Right kidney (tissue), 9 donors: ENCODE results near the gene KDM4E.
"Not testable (repeated sequence)": the region's sequence is repeated elsewhere in the genome, so short reads cannot be mapped to it uniquely, and the experiment has no call there.

Experiments used
- DNase-seq: peaks from one replicate; pipeline ENCODE4 v3.0.0-alpha.2; 2016
- long read RNA-seq, 8 donors: transcript quantifications; one replicate each; lab custom pipeline, GENCODE V29; 2026

KDM4E gene
- long read RNA-seq, donor 1, result 0 reads
- long read RNA-seq, donor 2, result 0 reads
- long read RNA-seq, donor 3, partial matches to known transcripts, result 0 of 1 reads
- long read RNA-seq, donor 3, other reads (novel, unspliced or antisense), result 0 of 1 reads
- long read RNA-seq, donor 4, partial matches to known transcripts, result 0 of 1 reads
- long read RNA-seq, donor 4, other reads (novel, unspliced or antisense), result 0 of 1 reads
- long read RNA-seq, donor 5, result 0 reads
- long read RNA-seq, donor 6, result 0 reads
- long read RNA-seq, donor 7, result 0 reads
- long read RNA-seq, donor 8, partial matches to known transcripts, result 0 of 1 reads
- long read RNA-seq, donor 8, other reads (novel, unspliced or antisense), result 0 of 1 reads

DNA sequence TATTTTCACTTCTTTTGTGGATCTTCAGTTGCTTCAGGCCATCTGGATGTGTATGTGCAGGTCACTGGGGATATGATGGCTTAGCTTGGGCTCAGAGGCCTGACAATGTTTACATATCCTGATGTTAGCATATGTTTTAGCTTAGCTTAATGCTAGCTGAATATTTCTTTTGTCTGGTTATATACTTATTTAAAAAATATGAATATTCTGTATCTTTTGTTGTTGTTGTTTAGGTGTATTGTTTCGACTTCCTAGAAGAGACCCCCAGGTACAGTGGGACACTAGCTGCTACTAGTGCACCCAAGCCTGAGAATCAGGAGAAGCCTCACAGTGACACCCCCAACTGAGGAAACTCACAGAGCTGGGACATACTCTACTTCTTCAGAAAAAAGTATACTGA lies at the start of gene KDM4E:
Gene KDM4E (plus strand): TSS at position 301 of the 400 bp plus-strand sequence. CDS start 300 bp downstream, outside the sequence.
- no peak for DNase-seq

DNA sequence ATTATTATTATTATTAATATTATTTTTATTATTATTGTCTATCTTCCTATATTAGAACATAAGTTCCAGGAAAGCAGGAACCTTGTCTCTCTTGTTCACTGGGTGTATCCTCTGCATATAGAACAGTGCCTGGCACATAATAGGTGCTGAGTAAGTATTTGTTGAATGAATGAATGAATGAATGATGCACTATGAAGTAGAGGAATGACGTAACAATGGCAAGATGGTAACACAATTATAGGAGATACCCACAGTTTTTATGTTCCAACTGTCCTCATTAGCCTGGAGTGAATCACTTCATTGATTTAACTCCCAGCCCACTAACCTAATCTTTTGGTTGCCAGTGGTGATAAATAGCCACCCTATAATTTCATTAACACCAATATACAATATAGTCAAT lies 49.5 kb upstream of the KDM4E start:
- DNase-seq, result no peak

DNA sequence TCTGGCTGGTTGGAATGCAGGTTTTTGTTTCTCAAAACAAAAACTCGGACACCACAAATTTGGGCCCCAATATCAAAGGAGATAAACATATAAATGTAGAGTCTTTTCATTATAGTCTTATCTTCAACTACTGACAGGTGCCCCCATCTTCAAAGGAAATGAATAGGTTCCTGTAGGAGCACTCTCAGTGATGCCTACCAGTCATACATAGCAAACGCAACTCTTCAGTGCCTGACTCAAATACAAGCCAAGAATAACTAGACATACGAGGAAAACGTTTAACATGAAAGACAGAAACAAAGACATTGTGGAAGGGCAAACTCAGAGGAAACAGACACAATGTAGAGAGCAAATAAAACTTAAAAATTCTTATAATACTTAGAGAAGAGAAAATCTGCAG lies 37.7 kb upstream of the KDM4E start:
- DNase-seq, result no peak

DNA sequence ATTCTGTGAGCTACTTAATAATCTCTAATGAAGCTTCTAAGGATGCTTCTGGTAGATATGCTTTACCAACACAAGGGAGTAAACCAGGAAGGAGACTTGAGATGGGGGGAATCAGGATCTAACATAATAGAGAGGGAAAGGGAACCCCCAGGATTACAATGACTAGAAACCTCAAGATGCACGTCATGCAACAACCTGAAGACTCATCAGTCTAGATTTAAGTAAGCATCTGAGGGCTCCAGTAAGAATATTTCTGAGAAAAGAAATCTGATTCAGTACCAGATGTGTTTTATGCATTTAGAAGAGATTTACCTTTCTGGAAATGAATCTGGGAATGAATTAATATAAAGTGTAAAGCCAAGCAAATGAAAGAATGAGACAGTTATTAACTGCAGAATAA lies 36.3 kb upstream of the KDM4E start:
- DNase-seq, result no peak

DNA sequence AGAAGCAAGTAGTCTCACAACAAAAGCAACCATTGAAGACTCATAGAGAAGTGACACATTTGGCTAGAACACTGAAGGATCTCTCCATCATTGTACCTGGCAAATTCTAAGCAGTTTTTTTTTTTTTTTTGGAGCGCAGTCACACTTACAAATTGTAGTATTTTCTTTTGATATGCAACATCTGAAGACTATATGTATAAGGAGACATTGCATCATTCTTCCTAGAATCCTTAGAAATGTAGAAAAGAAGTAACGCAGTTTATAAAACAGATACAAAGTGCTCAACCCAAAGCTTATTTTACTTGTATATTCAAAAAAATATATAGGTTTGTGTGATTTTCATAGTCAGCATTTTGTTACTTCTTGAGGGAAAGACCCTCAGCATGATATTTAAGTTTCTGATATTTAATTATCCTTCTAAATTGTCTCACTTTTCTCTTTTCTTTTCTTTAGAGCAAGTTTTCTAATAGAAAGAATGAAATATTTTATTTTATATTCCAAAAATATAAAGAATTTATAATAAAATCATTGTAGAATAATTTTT lies 31.6 kb upstream of the KDM4E start:
- no peak for DNase-seq

DNA sequence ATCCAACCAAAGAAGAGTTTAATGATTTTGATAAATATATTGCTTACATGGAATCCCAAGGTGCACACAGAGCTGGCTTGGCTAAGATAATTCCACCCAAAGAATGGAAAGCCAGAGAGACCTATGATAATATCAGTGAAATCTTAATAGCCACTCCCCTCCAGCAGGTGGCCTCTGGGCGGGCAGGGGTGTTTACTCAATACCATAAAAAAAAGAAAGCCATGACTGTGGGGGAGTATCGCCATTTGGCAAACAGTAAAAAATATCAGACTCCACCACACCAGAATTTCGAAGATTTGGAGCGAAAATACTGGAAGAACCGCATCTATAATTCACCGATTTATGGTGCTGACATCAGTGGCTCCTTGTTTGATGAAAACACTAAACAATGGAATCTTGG lies 27.6 kb upstream of the KDM4E start:
- no peak for DNase-seq

DNA sequence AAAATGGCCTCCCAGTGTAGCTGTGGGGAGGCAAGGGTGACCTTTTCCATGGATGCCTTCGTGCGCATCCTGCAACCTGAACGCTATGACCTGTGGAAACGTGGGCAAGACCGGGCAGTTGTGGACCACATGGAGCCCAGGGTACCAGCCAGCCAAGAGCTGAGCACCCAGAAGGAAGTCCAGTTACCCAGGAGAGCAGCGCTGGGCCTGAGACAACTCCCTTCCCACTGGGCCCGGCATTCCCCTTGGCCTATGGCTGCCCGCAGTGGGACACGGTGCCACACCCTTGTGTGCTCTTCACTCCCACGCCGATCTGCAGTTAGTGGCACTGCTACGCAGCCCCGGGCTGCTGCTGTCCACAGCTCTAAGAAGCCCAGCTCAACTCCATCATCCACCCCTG lies 26.8 kb upstream of the KDM4E start:
- no peak for DNase-seq

DNA sequence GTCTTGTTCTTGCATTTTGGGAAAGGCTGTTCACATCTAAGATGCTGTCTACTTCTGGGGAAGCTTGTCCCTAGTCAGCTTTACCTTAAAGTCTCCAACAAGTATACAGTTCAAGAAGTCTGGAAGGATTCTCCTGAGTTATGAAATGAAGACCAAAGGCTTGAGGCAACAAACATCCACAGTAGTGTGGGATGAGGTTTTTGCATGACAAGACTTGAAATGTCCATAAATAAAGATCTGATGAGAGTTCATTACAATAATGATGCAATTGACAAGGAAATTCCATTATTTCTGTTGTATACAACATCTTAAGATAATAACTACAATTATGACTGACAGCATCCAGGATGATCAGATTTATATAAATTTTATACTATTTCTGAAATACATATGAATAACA lies 21.3 kb upstream of the KDM4E start:
- DNase-seq, result no peak

DNA sequence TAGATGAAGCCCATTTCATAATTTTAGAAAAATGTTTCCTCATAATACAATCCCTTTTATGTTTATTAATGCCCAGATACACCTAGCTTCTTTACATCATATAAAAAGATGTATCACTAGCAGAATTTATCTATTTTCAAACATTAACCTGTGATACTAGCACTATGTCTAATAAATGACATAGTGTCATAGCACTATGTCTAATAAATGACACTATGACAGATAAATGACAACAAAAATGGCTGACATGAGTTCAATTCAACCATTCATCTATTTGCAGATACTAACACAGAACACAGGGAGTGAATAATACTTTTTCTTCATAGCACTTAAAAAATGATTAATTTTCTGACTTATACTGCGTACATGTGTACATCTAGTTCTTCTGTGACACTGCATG lies 19.4 kb upstream of the KDM4E start:
- DNase-seq, result no peak

DNA sequence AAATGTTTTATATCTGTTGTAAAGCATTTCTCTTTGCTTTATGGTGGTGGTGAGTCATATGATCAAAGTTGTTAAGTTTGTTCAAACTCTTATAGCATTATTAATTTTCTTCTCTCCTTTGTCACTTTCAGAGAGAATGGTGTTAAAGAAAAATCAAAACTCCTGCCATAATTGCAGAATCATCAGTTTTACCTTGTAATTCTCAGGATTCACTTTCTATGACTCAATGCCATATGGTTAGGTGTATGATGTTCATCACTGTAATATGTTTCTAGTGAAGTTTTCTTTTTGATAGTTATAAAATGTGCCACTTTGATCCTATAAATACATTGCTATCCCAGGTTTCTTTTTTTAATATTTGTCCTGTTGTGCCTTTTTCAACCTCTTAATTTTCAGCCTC lies 13.7 kb upstream of the KDM4E start:
- no peak for DNase-seq

DNA sequence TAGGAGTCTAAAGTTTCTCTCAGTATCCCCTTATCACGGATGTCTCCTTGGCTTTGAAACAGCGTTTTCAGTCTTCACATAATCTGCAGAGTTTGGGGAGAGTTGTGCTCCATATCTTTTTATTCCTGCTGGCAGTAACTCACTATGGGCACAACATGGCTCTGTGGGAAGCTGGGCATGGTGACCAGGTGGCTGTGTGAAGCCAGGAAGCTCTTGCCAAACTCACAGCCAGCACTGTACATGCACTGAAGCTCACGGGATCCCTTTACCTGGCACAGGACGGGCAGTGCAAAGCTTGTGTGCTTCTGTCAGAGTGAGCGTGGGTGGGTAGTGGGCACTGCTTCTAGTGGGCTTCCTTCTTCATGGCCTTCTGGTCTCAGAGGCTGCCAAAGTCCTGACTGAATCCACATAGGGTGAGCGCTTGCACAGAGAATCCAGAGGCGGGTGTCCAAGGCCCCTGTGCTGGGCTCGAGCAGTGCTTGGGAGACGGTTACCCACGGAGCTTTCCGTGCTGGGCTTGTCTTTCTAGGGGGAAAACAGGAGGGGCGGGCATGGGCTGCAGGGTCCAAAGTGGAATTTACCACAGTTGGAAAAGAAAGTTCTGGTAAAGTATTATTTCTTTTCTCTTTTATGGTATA lies 10.8 kb upstream of the KDM4E start:
- no peak for DNase-seq

DNA sequence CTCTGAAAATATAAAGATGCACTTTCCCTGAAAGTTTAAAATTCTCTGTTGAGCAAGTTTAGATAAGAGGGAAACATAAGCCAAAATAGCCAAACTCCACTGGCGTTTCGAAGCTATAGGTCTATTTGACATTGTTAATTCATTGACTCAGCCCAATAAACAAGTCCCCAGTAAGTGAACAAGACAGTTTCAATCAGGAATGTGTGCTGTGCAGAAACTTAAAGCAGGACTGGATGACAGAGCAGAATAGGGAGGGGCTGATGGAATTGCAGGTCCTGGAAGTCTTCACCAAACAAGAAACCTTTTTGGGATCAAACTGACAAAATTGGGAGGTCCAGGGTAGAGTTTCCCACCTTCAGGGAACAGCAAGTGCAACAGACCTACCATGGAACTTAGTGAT lies 8.9 kb upstream of the KDM4E start:
- no peak for DNase-seq

DNA sequence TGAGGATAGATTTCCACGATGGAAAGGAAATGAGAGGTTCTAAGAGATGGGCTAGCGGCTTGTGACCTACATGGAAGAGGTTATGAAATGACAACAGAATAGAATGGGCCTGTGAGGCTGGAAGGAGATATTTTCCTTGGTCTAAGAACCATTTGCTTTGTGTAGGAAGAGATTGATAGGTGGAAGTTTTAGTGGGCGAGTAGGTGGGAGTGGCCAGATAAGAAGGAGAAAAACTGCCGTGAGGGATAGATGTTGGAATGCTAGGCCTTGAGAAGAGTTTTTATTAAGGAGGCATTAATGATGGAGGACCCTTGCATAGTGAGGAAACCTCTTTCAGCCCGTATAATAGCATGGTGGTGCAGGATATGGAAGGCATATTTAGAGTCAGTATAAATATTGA lies 3.6 kb upstream of the KDM4E start:
- not testable (repeated sequence) for DNase-seq

DNA sequence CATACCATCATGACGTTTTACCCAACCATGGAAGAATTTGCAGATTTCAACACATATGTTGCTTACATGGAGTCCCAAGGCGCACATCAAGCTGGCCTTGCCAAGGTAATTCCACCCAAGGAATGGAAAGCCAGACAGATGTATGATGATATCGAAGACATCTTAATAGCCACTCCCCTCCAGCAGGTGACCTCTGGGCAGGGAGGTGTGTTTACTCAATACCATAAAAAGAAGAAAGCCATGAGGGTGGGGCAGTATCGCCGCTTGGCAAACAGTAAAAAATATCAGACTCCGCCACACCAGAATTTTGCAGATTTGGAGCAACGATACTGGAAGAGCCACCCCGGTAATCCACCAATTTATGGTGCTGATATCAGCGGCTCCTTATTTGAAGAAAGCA lies 536 bp downstream of the KDM4E start:
- not testable (repeated sequence) for DNase-seq

DNA sequence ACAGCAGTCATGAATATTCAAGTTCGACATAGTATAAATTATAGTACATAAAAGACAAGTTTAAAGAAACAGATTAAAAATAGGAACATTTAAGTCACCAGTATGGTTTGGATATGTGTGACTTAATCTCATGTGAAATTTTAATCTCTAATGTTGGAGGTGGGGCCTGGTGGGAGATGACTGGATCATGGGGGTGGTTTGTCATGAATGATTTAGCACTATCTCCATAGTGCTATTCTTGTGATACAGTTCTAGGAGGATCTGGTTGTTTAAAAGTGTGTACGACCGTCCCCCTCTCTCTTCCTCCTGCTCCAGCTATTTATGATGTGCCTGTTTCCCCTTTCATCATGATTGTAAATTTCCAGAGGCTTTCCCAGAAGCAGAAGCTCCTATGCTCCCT lies 3.3 kb downstream of the KDM4E start:
- no peak for DNase-seq

DNA sequence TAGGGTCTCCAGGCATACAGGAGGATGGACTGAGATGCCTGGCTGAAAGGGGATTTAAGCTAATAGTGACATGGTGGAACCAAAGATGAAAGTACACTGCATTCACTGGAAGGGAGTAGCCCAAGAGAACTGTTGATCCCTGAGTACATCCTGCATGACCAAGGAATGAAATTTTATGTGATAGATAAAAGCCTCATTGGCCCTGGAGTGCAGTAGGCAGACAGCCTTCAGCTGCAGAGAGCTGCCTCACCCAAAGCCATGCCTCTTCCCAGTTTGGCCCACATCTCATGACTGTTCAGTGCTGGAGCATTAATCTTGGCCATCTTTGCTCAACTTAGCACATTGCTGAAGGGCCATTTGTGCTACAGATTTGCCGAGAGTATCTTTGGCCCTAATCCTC lies 8.0 kb downstream of the KDM4E start:
- DNase-seq, result no peak

DNA sequence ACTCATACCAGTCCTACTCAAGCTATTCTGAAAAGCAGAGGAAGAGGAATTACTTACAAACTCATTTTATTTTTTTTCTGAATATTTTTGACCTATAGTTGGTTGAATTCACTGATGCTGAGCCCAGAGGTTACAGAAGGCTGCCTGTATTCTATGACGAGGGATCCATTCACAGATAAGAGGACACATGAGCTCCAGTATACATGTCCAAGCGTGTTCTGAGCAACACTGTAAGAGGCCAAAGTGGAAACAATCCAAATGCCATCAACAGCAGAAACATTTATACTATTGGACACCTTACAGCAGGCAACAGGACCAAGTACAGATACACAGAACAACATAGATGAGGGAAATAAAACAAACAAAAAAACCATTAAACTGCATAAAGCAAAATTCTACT lies 10.3 kb downstream of the KDM4E start:
- DNase-seq, result no peak

DNA sequence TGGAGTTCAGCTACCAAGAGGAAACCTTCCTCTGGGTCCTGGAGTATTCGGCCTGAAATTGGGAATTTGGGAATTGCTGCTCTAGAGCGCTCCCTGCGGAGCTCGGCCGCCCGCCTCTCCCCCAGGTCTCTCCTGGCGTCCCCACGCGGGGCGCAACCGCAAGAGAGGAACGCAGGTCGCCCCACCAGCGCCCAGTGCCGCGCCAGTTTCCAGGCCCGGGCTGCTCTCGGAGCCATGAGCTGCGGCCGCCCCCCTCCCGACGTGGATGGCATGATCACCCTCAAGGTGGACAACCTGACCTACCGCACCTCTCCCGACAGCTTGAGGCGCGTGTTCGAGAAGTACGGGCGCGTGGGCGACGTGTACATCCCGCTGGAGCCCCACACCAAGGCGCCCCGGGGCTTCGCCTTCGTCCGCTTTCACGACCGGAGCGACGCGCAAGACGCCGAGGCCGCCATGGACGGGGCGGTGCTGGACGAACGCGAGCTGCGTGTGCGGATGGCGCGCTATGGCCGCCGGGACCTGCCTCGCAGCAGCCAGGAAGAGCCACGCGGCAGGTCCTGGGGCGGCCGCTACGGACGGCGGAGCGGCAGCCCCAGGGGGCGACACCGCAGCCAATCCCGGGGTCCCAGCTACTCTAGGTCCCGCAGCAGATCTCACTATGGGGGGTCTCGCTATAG lies 12.4 kb downstream of the KDM4E start:
- DNase-seq, result peak; percentile 65

DNA sequence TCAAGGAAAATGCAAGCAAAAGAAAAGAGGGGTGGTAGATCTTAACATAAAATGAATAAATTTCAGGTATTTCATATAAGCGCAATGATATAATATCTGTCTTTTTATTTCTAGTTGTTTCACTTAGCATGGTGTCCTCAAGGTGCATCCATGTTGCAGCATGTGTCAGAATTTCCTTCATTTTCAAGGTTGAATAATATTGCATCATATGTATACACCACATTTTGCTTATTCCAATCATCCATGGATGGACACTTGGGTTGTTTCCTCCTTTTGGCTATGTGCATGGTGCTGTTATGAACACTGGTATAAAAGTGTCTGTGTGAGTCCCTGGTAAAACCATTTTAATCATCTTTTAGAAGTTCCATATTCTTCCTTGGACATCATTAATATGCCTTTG lies 17.2 kb downstream of the KDM4E start:
- no peak for DNase-seq

DNA sequence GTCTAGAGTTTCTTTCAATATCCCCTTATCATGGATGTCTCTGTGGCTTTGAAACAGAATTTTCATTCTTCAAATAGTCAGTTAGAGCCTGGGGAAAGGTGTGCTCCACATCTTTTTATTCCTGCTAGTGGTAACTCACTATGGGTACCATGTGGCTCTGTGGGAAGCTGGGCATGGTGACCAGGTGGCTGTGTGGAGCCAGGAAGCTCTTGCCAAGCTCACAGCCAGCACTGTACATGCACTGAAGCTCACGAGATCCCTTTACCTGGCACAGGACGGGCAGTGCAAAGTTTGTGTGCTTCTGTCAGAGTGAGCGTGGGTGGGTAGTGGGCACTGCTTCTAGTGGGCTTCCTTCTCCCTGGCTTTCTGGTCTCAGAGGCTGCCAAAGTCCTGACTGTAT lies 17.8 kb downstream of the KDM4E start:
- no peak for DNase-seq

DNA sequence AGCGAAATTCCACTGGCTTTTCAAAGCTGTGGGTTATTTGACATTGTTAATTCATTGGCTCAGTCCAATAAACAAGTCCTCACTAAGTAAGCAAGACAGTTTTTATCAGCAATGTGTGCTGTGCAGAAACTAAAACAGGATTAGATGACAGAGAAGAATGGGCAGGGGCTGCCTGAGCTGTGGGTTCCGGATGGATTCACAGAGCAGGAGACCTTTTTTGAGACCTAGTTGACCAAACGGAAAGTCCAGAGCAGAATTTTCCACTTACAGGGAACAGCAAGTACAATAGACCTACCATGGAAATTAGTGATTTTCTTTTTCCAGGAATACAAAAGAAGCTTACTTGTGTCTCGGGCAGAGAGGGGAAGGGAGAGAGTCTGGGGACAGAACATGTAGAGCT lies 19.0 kb downstream of the KDM4E start:
- DNase-seq, result no peak

DNA sequence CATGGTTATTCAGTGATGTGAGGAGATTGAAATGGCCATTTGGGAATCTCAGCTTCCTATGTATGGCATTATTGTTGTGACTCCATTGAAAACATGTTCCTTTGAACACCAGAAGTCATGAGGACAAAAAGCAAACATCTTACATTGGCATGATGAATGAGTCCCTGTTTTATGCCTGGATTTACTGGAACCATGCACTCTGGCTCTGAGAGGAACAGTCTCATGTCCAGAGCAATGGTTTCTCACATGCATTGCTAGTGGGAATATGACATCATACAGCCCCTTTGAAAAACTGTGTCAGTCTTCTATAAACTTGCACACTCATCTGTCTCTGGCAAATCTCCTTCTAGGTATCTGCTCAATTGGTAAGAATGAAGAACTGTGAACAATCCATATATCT lies 20.8 kb downstream of the KDM4E start:
- no peak for DNase-seq

DNA sequence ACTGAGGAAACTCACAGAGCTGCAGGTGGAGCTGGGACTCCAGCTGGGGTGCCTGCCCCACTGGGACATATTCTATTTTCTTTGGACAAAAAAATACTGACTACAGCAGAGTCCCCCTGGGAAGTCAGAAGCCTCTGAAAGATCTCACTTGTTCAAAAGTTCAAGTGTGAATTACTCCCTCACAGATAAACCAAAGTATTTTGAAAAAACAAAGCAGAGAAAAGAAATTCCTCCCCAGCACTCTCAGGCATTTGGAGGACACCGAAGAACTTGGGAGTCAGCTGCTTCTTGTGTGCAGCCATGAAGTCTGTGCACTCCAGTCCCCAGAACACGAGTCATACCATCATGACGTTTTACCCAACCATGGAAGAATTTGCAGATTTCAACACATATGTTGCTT lies 24.1 kb downstream of the KDM4E start, which contains the start of gene KDM4F:
Gene KDM4F (plus strand): TSS at position 301 of the 400 bp plus-strand sequence.
- not testable (repeated sequence) for DNase-seq
